SK-N-SH (cell line): ENCODE data around the gene MRPS21. TPM values are rescaled to one million over a fixed set of nuclear protein-coding genes. Genes with fewer than 3 reads are reported as not detected.

ENCODE experiments used
- CTCF ChIA-PET: fragments of 300-600, 350-600 bp; formaldehyde crosslinking; extraction: SDS; loops from one replicate; lab custom pipeline; 2021; lab: Yijun Ruan, JAX
- POLR2A ChIA-PET: fragments of 350-600 bp; sonication (Branson Sonifier 250); formaldehyde crosslinking; extraction: SDS; loops from one replicate; lab custom pipeline; 2020; ENCODE audit warnings: antibody characterized with exemption, inconsistent platforms; lab: Yijun Ruan, JAX
- DNase-seq: peaks from one replicate; pipeline ENCODE4 v3.0.0; 2012
- H2AFZ ChIP-seq: fragments of 200-600 bp; sonication (generic); 2 replicates; pipeline ENCODE4 v1.8.1; 2016; ENCODE audit warnings: antibody characterized with exemption, mild to moderate bottlenecking, low read depth
- H3F3A ChIP-seq: fragments of 200-600 bp; sonication (generic); replicated peaks from 2 replicates; pipeline ENCODE3; 2016; ENCODE audit warnings: antibody characterized with exemption, mild to moderate bottlenecking; ENCODE audit not compliant: insufficient read depth
- H3K27ac ChIP-seq, 2 experiments: fragments of 200-500 bp in 1 of 2; fragments of 200-600 bp in 1 of 2; sonication (Bioruptor generic) in 1 of 2; sonication (generic), shearing (Covaris generic) in 1 of 2; 2 replicates each; pipeline versions ENCODE4 v1.5.1 to v1.6.1; 2014 to 2016; ENCODE audit warnings: low read depth in 2 of 2, inconsistent platforms in 1 of 2, low read length in 1 of 2, mild to moderate bottlenecking in 1 of 2, mixed read lengths in 1 of 2
- H3K27me3 ChIP-seq: fragments of 200-600 bp; sonication (generic), shearing (Covaris generic); 2 replicates; pipeline ENCODE4 v1.6.1; 2016; ENCODE audit warnings: mixed run types; ENCODE audit not compliant: insufficient read depth
- H3K36me3 ChIP-seq, 2 experiments: fragments of 200-500 bp in 1 of 2; fragments of 200-600 bp in 1 of 2; sonication (Bioruptor generic) in 1 of 2; sonication (generic) in 1 of 2; replicated peaks in 1 of 2; 2 replicates each; pipeline versions ENCODE3 to v1.5.1; 2014 to 2016; ENCODE audit warnings: low read length in 1 of 2, mild to moderate bottlenecking in 1 of 2; ENCODE audit not compliant: insufficient read depth in 2 of 2, control insufficient read depth in 1 of 2
- H3K4me1 ChIP-seq, 2 experiments: fragments of 200-500 bp in 1 of 2; fragments of 200-600 bp in 1 of 2; sonication (Bioruptor generic) in 1 of 2; sonication (generic), shearing (Covaris generic) in 1 of 2; 2 replicates each; pipeline versions ENCODE4 v1.5.1 to v1.6.1; 2014 to 2016; ENCODE audit warnings: low read depth in 1 of 2, low read length in 1 of 2, mixed run types in 1 of 2; ENCODE audit not compliant: insufficient read depth in 2 of 2, control insufficient read depth in 1 of 2
- H3K4me2 ChIP-seq: fragments of 200-600 bp; sonication (generic), shearing (Covaris generic); 2 replicates; pipeline ENCODE4 v1.6.1; 2017; ENCODE audit warnings: mixed run types
- H3K4me3 ChIP-seq, 2 experiments: fragments of 200-500 bp in 1 of 2; fragments of 200-600 bp in 1 of 2; sonication (Bioruptor generic) in 1 of 2; sonication (generic), shearing (Covaris generic) in 1 of 2; 2 replicates each; pipeline versions ENCODE4 v1.5.1 to v1.8.1; 2014 to 2016; ENCODE audit warnings: low read depth in 2 of 2, inconsistent platforms in 1 of 2, low read length in 1 of 2, mild to moderate bottlenecking in 1 of 2, mixed read lengths in 1 of 2, moderate library complexity in 1 of 2
- H3K79me2 ChIP-seq: fragments of 200-600 bp; sonication (generic); 2 replicates; pipeline ENCODE4 v1.8.1; 2017; ENCODE audit warnings: mild to moderate bottlenecking; ENCODE audit not compliant: insufficient read depth
- H3K9ac ChIP-seq: fragments of 200-600 bp; sonication (generic); 2 replicates; pipeline ENCODE4 v1.6.1; 2017; ENCODE audit warnings: mixed run types
- H3K9me2 ChIP-seq: fragments of 200-600 bp; sonication (generic); 2 replicates; pipeline ENCODE4 v1.6.1; 2017; ENCODE audit warnings: mixed run types
- H3K9me3 ChIP-seq: fragments of 200-600 bp; sonication (generic); 2 replicates; pipeline ENCODE4 v1.6.1; 2017; ENCODE audit warnings: mixed run types, mild to moderate bottlenecking, moderate library complexity
- H4K20me1 ChIP-seq: fragments of 200-600 bp; sonication (generic); 2 replicates; pipeline ENCODE4 v1.6.1; 2017; ENCODE audit warnings: mild to moderate bottlenecking, mixed run types; ENCODE audit not compliant: insufficient read depth
- FOSL2 ChIP-seq: IDR thresholded peaks from 2 replicates; pipeline ENCODE4 v1.4.0; 2012; ENCODE audit warnings: low read depth, mild to moderate bottlenecking, moderate library complexity, borderline replicate concordance
- FOXJ3 ChIP-seq: sonication (generic); formaldehyde crosslinking; IDR thresholded peaks from 2 replicates; pipeline ENCODE4 v1.5.1; 2020; ENCODE audit warnings: mild to moderate bottlenecking, missing genetic modification reagents
- JUND ChIP-seq: IDR thresholded peaks from 2 replicates; pipeline ENCODE4 v1.4.0; 2012
- MAX ChIP-seq: IDR thresholded peaks from 2 replicates; pipeline ENCODE4 v1.4.0; 2012; ENCODE audit warnings: low read depth
- MXI1 ChIP-seq: IDR thresholded peaks from 2 replicates; pipeline ENCODE4 v1.6.1; 2012; ENCODE audit warnings: mild to moderate bottlenecking, low read depth, low read length, improper control_type of control experiment
- PBX3 ChIP-seq: IDR thresholded peaks from 2 replicates; pipeline ENCODE4; 2012
- POLR2AphosphoS5 ChIP-seq: IDR thresholded peaks from 2 replicates; pipeline ENCODE4 v1.6.1; 2012; ENCODE audit warnings: low read depth, low read length
- RFX5 ChIP-seq: IDR thresholded peaks from 2 replicates; pipeline ENCODE4 v1.6.1; 2012; ENCODE audit warnings: mild to moderate bottlenecking, improper control_type of control experiment, low read length
- USF1 ChIP-seq: IDR thresholded peaks from 2 replicates; pipeline ENCODE4 v1.4.0; 2012; ENCODE audit warnings: low read depth, borderline replicate concordance
- WGBS: methylation state at CpG from one replicate; pipeline ENCODE4 v1.1.6; 2017; ENCODE audit warnings: low lambda C conversion rate; 5-methylcytosine and 5-hydroxymethylcytosine counted together
- polyA plus RNA-seq, 3 experiments: library from polyadenylated mRNA; depleted of rRNA; stranded (reverse); fragments of >200 nt; gene quantifications; 2 replicates each; pipeline ENCODE4 v1.2.3, GENCODE V29; 2012

MRPS21 gene
- polyA plus RNA-seq, 1 of the 3 experiments (the other 2 are of a cell fraction), result 136 TPM

GRCh38 chr1:150281758-150282557, 11.7 kb upstream of the MRPS21 start, which contains the start of gene CIART:
TSS of gene CIART (plus strand) at chr1:150282554. CDS start at chr1:150283268, 714 bp downstream.
- CTCF ChIA-PET, result interaction anchor here (0.7 to 6.2 kb wide), 12 partner anchors 9 to 279 kb away, joined by 3 to 110 read pairs (median 4); partner anchors contain the start of genes APH1A, C1orf54 and CA14
- H3K9me2 ChIP-seq, result no peaks in the 10 kb centered on the region
- peak within 1 kb of the TSS; percentile 68 for H3K9ac ChIP-seq
- H3K9me3 ChIP-seq, result no peaks in the 10 kb centered on the region
- no peaks in the 10 kb centered on the region for H4K20me1 ChIP-seq
- peak within 1 kb of the TSS in 1 of 2 experiments; percentile 68; a peak in 2 of 4 replicates for H3K27ac ChIP-seq
- peak within 1 kb of the TSS; percentile 29 to 52 for H3K4me3 ChIP-seq
- H3K79me2 ChIP-seq, result no peaks in the 10 kb centered on the region; the same call in 1 of the 2 replicates
- peak within 1 kb of the TSS; percentile 93 for H2AFZ ChIP-seq
- POLR2A ChIA-PET, result interaction anchor here (0.5 to 0.9 kb wide), 3 partner anchors 9 to 189 kb away, joined by 3 to 5 read pairs (median 3); no protein-coding TSS in a partner anchor
- TF ChIP-seq USF1 (peak; percentile 82), POLR2AphosphoS5 (0 out of 2 replicates have a peak, but pooled peaks have one; percentile 5), MXI1 (0 out of 2 replicates have a peak, but pooled peaks have one; percentile 3), RFX5 (0 out of 2 replicates have a peak, but pooled peaks have one; percentile 52), JUND (no peak)
- H3K36me3 ChIP-seq, result no peaks in the 10 kb centered on the region
- no peaks in the 10 kb centered on the region for H3K27me3 ChIP-seq
- H3K4me2 ChIP-seq, result peak within 1 kb of the TSS; percentile 64
- H3F3A ChIP-seq, result peaks cover 5% of the 10 kb centered on the region
- WGBS, result 40% methylated on average over 46 of the region's 46 CpGs
- H3K4me1 ChIP-seq, result peaks cover 4 to 14% of the 10 kb centered on the region in 2 experiments; a peak in 1 of 4 replicates
- DNase-seq, result peak; percentile 83

- Histone ChIP-seq H3K4me1 (peaks cover 4 to 14% of the 10 kb centered on the region in 2 experiments; a peak in 1 of 4 replicates), H3K4me3 (peak overlapping the region; percentile 25 to 52; a peak in 3 of 4 replicates), H3F3A (peaks cover 5% of the 10 kb centered on the region), H3K36me3 (no peaks in the 10 kb centered on the region), H3K9me3 (no peaks in the 10 kb centered on the region), H4K20me1 (no peaks in the 10 kb centered on the region), H3K79me2 (no peaks in the 10 kb centered on the region; the same call in 1 of the 2 replicates), H3K9me2 (no peaks in the 10 kb centered on the region), H3K27me3 (no peaks in the 10 kb centered on the region), H3K9ac (peak overlapping the region; percentile 47; the same call in 1 of the 2 replicates), H3K4me2 (peak overlapping the region; percentile 62)
- peak; percentile 24 for DNase-seq
- ChIA-PET CTCF (interaction anchor here (3.4 to 6.2 kb wide), 2 partner anchors 11 to 24 kb away, joined by 20 to 110 read pairs; partner anchors contain the start of genes C1orf54 and CA14), POLR2A (interaction anchor here (0.5 to 0.6 kb wide), 2 partner anchors 9 to 190 kb away, joined by 3 to 5 read pairs; no protein-coding TSS in a partner anchor)
- no peak for TF ChIP-seq PBX3
- TF ChIP-seq MAX, result no peak
- TF ChIP-seq FOXJ3 (CRISPR knock-in tag), result no peak
- TF ChIP-seq USF1, result 0 out of 2 replicates have a peak, but pooled peaks have one; percentile 2
- TF ChIP-seq POLR2AphosphoS5, result no peak
- no peak for TF ChIP-seq FOSL2
- TF ChIP-seq, all 33 proteins: peak for 1
- 57% methylated on average over 21 of the region's 21 CpGs for WGBS
- Histone ChIP-seq H2AFZ (no peak overlapping the region), H3K27ac (no peak overlapping the region)
Measured at GRCh38 chr1:150282558-150282958, 11.1 kb upstream of the MRPS21 start.
